Tibial artery (tissue), 4 donors: ENCODE results near the gene ZFAND2B.
A peak's percentile ranks its signal among the peaks of the same experiment; 100 is the strongest.

Experiments
- DNase-seq, 2 donors: peaks; one replicate each; pipeline ENCODE4 v3.0.0-alpha.2; 2019
- H3K27ac ChIP-seq, 2 donors: fragments of 200-600 bp; sonication (generic) in 1 of 2; 1 replicate in 1 of 2; 2 replicates in 1 of 2; pipeline ENCODE4 v1.5.1; 2018 to 2019; ENCODE audit warnings: mild to moderate bottlenecking in 1 of 2
- H3K27me3 ChIP-seq, 2 donors: fragments of 200-600 bp; sonication (generic) in 1 of 2; one replicate each; pipeline versions ENCODE4 v1.5.1 to v1.6.0; 2016 to 2019
- H3K36me3 ChIP-seq, 3 donors: fragments of 200-600 bp; sonication (generic) in 2 of 3; one replicate each; pipeline ENCODE4 v1.5.1; 2016 to 2019; ENCODE audit warnings: mild to moderate bottlenecking in 2 of 3
- H3K4me1 ChIP-seq, 4 donors: fragments of 200-600 bp; sonication (generic) in 2 of 4; 1 replicate in 3 of 4; 2 replicates in 1 of 4; pipeline ENCODE4 v1.5.1; 2016 to 2019
- H3K4me3 ChIP-seq, 2 donors: fragments of 200-600 bp; sonication (generic) in 1 of 2; 1 replicate in 1 of 2; 2 replicates in 1 of 2; pipeline ENCODE4 v1.5.1; 2018 to 2019; ENCODE audit warnings: mild to moderate bottlenecking in 2 of 2
- H3K9me3 ChIP-seq, 3 donors: fragments of 200-600 bp; sonication (generic) in 1 of 3; one replicate each; pipeline ENCODE4 v1.5.1; 2016 to 2019
- intact Hi-C: fragments of 100-400 bp; cut with DNase I; formaldehyde crosslinking; loops from one replicate; pipeline ENCODE4 v1.15.0; 2023; ENCODE audit warnings: low total_unique reads
- TF ChIP-seq, protein P1 (sequence below), 2 experiments: fragments of 200-600 bp in 1 of 2; fragments of 450-650 bp in 1 of 2; IDR thresholded peaks; one replicate each; pipeline ENCODE4 v1.5.1; 2017 to 2019; ENCODE audit warnings: antibody characterized with exemption in 2 of 2, mild to moderate bottlenecking in 1 of 2, moderate library complexity in 1 of 2

Gene ZFAND2B

DNA sequence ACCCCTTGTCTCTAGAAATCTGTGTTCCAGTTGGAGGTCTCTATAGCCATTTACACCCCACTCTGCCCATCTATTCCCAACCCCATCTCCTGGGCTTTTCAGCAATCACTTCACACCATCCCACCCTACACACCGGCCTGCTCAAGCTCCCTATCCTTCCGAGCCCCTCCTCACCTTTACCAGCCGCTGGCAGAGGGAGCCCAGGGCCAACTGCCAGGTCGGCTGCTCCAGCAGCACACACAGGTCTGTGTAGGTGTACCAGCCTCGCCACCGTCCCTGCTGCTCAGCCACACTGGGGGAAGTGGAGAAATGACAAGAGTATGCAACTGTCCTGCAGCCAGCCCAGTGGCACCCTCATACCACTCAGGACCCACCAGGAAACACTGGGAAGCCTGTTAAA is 33.4 kb upstream of the ZFAND2B start:
- Histone ChIP-seq H3K4me3 (no peak overlapping the region), H3K9me3 (no peaks in the 10 kb centered on the region), H3K4me1 (peaks cover 0 to 31% (median 23%) of the 10 kb centered on the region in 4 donors), H3K27me3 (no peaks in the 10 kb centered on the region), H3K27ac (no peak overlapping the region), H3K36me3 (peaks cover 25 to 40% (median 37%) of the 10 kb centered on the region in 3 donors)
- TF ChIP-seq, protein P1, sequence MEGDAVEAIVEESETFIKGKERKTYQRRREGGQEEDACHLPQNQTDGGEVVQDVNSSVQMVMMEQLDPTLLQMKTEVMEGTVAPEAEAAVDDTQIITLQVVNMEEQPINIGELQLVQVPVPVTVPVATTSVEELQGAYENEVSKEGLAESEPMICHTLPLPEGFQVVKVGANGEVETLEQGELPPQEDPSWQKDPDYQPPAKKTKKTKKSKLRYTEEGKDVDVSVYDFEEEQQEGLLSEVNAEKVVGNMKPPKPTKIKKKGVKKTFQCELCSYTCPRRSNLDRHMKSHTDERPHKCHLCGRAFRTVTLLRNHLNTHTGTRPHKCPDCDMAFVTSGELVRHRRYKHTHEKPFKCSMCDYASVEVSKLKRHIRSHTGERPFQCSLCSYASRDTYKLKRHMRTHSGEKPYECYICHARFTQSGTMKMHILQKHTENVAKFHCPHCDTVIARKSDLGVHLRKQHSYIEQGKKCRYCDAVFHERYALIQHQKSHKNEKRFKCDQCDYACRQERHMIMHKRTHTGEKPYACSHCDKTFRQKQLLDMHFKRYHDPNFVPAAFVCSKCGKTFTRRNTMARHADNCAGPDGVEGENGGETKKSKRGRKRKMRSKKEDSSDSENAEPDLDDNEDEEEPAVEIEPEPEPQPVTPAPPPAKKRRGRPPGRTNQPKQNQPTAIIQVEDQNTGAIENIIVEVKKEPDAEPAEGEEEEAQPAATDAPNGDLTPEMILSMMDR (IDR thresholded peaks at IDR 0.05), result no peak
- intact Hi-C loops, result loop anchor here (10.0 kb wide), 1 partner anchor 212 kb away; the partner anchor contains the start of gene DNPEP
- DNase-seq, result no peak

DNA sequence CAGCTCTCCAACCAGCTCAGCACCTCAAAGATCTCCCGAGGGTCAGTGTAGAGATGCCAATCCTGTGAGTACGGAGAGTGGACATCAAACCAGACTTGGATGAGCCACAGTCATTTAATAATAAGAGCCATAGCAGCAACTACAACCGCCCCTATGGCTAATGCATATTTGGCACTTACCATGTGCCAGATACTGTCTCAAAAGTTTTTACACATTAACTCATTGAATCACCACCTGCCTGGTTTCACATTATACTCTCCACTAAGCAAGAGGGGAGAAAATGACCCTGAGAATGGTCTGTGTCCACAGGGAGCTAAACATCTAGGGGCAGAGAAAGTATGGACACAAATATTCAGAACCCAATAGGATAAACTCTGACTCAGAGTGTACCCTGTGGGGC is 32.4 kb upstream of the ZFAND2B start:
- DNase-seq, result no peak
- TF ChIP-seq, protein P1 (IDR thresholded peaks at IDR 0.05), result no peak
- H3K27me3 ChIP-seq, result no peaks in the 10 kb centered on the region
- intact Hi-C loops, result loop anchor here (10.0 kb wide), 1 partner anchor 211 kb away; the partner anchor contains the start of gene DNPEP
- peaks cover 4 to 38% (median 30%) of the 10 kb centered on the region in 4 donors for H3K4me1 ChIP-seq
- H3K4me3 ChIP-seq, result no peak overlapping the region
- H3K9me3 ChIP-seq, result no peaks in the 10 kb centered on the region
- H3K36me3 ChIP-seq, result peaks cover 25 to 40% (median 37%) of the 10 kb centered on the region in 3 donors
- H3K27ac ChIP-seq, result no peak overlapping the region

DNA sequence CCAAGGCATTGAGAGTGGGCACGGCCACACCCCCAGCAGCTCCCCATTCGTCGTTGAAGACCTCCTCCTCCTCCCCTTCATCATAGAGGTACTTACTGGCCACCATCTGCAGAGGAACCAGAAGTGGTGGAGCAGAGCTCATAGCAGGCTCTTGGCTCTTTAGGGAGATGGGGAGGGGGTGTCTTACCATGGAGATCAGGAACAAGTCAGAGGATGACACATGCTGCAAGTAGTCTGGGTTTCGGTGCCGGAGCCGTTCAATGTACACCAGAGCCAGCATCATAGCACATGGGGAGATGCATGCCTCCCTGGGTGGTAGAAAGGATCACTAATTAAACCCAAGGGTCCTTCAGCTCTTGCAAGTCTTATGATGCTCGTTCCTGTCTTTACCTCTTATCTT is 31.8 kb upstream of the ZFAND2B start:
- no peak for DNase-seq
- Histone ChIP-seq H3K4me1 (peaks cover 4 to 45% (median 36%) of the 10 kb centered on the region in 4 donors), H3K4me3 (no peak overlapping the region), H3K9me3 (no peaks in the 10 kb centered on the region), H3K27me3 (no peaks in the 10 kb centered on the region), H3K27ac (no peak overlapping the region), H3K36me3 (peaks cover 29 to 44% (median 41%) of the 10 kb centered on the region in 3 donors)
- TF ChIP-seq, protein P1 (IDR thresholded peaks at IDR 0.05), result no peak
- intact Hi-C loops, result loop anchor here (5.0 to 10.0 kb wide), 2 partner anchors 42 to 210 kb away; partner anchors contain the start of genes ABCB6 and DNPEP

DNA sequence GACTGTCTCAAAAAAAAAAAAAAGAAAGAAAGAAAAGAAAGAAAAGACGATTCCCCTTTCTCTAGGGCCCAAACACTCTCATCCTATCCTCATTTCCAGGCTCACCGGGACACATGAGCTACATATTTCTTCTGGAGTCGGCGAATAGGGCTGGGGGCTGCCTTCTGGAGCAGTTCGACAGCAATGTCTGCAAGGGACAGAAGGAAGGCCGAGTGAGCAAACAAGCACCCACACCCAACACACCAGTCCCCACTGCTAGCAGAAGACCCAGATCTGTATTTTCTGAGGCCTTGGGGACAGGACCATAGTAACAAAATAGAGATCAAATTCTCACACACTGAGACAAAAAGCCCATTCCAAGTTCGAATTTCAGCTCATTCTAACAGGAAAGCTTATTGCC is 31.1 kb upstream of the ZFAND2B start:
- Histone ChIP-seq H3K27ac (peak overlapping the region; percentile 98), H3K27me3 (no peaks in the 10 kb centered on the region), H3K36me3 (peaks cover 35 to 51% (median 48%) of the 10 kb centered on the region in 3 donors), H3K4me3 (peak overlapping the region; percentile 87 to 90), H3K4me1 (peaks cover 4 to 46% (median 40%) of the 10 kb centered on the region in 4 donors), H3K9me3 (no peaks in the 10 kb centered on the region)
- TF ChIP-seq, protein P1 (IDR thresholded peaks at IDR 0.05), result no peak
- intact Hi-C loops, result loop anchor here (5.0 to 10.0 kb wide), 2 partner anchors 42 to 209 kb away; partner anchors contain the start of genes ABCB6 and DNPEP
- DNase-seq, result no peak

DNA sequence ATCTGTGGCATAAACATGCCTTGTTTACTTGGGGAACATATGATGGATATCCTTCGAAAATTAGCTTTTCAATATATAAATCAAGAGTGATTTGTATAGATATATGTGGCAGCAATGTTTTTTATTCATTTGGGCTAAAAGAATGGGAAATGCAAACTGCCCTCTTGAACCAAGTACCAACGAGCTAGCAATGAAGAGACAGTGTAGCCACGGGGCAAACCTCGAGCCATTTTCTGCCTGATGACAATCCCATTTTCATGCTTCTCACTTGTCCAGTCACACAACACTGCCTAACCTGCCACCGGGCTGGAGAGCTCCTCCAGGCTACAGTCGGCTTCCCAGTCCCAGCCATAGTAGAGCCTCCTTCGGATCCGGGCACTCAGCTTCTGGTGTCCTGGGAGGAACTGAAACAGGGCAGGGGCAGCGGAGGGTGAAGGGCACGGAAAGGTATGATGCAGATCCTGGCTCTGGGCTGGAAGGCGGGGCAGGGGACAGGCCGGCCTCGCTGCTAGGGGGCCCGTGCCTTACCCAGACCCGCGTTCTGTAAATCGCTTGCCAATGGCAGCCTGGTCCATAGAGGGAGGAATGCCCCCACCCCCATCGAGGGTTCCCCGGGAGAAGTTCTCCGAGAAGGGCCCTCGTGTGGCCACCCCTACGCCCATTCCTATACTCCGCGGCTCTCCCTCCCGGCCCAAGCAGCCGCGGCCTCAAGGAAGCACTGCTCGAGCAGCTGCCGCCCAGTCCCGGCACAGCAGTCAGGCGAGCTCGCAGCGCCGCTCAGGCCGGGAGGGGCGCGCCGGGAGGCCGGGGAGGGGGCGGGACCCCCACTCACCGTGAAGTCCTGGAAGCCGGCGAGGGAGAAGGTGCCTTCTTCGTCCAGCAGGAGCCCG is 30.4 kb upstream of the ZFAND2B start:
- Histone ChIP-seq H3K4me3 (peak overlapping the region; percentile 87 to 90), H3K36me3 (peaks cover 40 to 57% (median 55%) of the 10 kb centered on the region in 3 donors), H3K27ac (peak overlapping the region; percentile 98), H3K27me3 (no peaks in the 10 kb centered on the region), H3K4me1 (peaks cover 4 to 40% (median 37%) of the 10 kb centered on the region in 4 donors), H3K9me3 (no peaks in the 10 kb centered on the region)
- intact Hi-C loops, result loop anchor here (5.0 to 10.0 kb wide), 2 partner anchors 41 to 209 kb away; partner anchors contain the start of genes ABCB6 and DNPEP
- TF ChIP-seq, protein P1 (IDR thresholded peaks at IDR 0.05), result no peak
- peak; percentile 69 to 79 for DNase-seq
